K562 (cell line): ENCODE data around the gene MRRF.

Experiments used
- BCL6 ChIP-seq: fragments of 250-450 bp; sonication (Bioruptor Pico); IDR thresholded peaks from 2 replicates; pipeline ENCODE4 v1.4.0; 2020
- CLOCK ChIP-seq: fragments of 250-450 bp; sonication (Bioruptor Pico); IDR thresholded peaks from 2 replicates; pipeline ENCODE4 v1.4.0; 2020; ENCODE audit warnings: mild to moderate bottlenecking, moderate library complexity, borderline replicate concordance
- CTCF ChIP-seq, 3 experiments: IDR thresholded peaks in 2 of 3; conservative IDR thresholded peaks in 1 of 3; 2 replicates each; pipeline ENCODE4 v1.5.1; 2011 to 2012; ENCODE audit warnings: low read length in 3 of 3, mild to moderate bottlenecking in 3 of 3, control low read depth in 2 of 3, improper control_type of control experiment in 1 of 3, inconsistent platforms in 1 of 3, low read depth in 1 of 3, mixed read lengths in 1 of 3, moderate library complexity in 1 of 3; ENCODE audit not compliant: insufficient read depth in 2 of 3
- FOXP4 ChIP-seq: sonication (generic); formaldehyde crosslinking; IDR thresholded peaks from 2 replicates; pipeline ENCODE4 v1.8.0; 2022; ENCODE audit warnings: mild to moderate bottlenecking, missing genetic modification reagents, borderline replicate concordance
- GATAD2B ChIP-seq: fragments of 450-650 bp; IDR thresholded peaks from 2 replicates; pipeline ENCODE4 v1.6.1; 2017; ENCODE audit warnings: mild to moderate bottlenecking, borderline replicate concordance
- MYNN ChIP-seq, 2 experiments: sonication (generic); formaldehyde crosslinking in 1 of 2; IDR thresholded peaks; 2 replicates each; pipeline versions ENCODE4 v1.5.0 to v1.6.1; 2016 to 2020; ENCODE audit warnings: antibody characterized with exemption in 1 of 2, missing genetic modification reagents in 1 of 2
- RBFOX2 ChIP-seq: fragments of 200-400 bp; formaldehyde crosslinking; IDR thresholded peaks from 2 replicates; pipeline ENCODE4 v1.6.1; 2017; ENCODE audit warnings: low read depth, mild to moderate bottlenecking, low read length, moderate library complexity
- TCF7L2 ChIP-seq: fragments of 150-350 bp; IDR thresholded peaks from 2 replicates; pipeline ENCODE4 v1.6.1; 2016; ENCODE audit warnings: low read depth, mild to moderate bottlenecking, low read length, moderate library complexity
- TSC22D4 ChIP-seq: fragments of 450-650 bp; IDR thresholded peaks from 2 replicates; pipeline ENCODE4 v1.6.1; 2016; ENCODE audit warnings: missing genetic modification characterization, missing biosample characterization, control low read depth
- ZEB2 ChIP-seq: fragments of 450-650 bp; IDR thresholded peaks from 2 replicates; pipeline ENCODE4 v1.6.1; 2016
- ZNF140 ChIP-seq: fragments of 250-450 bp; sonication (Bioruptor Pico); IDR thresholded peaks from 2 replicates; pipeline ENCODE4 v1.8.0; 2021; ENCODE audit warnings: moderate library complexity, mild to moderate bottlenecking, inconsistent platforms

- no peak for TF ChIP-seq CTCF (IDR thresholded peaks at IDR 0.05 in 2 of 3, conservative IDR thresholded peaks at IDR 0.05 in 1 of 3; ENCODE audit: insufficient read depth in 2 of 3, low read depth in 1 of 3, low read length in 3 of 3)
- TF ChIP-seq TSC22D4 (tag) = no peak
- no peak for TF ChIP-seq MYNN (IDR thresholded peaks at IDR 0.05)
- no peak for TF ChIP-seq MYNN (CRISPR knock-in tag; IDR thresholded peaks at IDR 0.05)
- TF ChIP-seq FOXP4 (CRISPR knock-in tag) = no peak
- no peak for TF ChIP-seq BCL6 (CRISPR knock-in tag)
- TF ChIP-seq GATAD2B = no peak
- TF ChIP-seq TCF7L2 = no peak
- no peak for TF ChIP-seq CLOCK (CRISPR knock-in tag)
- no peak for TF ChIP-seq ZNF140
- no peak for TF ChIP-seq ZEB2
- TF ChIP-seq RBFOX2 = no peak
Observed at GRCh38 chr9:122217640-122218039, 47.0 kb upstream of the MRRF start.
